GM23338 (cell line): ENCODE measurements around the gene ZNF350. TPM values are rescaled to one million over a fixed set of nuclear protein-coding genes. Genes with fewer than 3 reads are reported as not detected.
A peak's percentile ranks its signal among the peaks of the same experiment; 100 is the strongest.

ENCODE experiments used
- ATAC-seq: fragments of 200-7000 bp; cut with Tn5 transposase; 3 replicates; pipeline ENCODE4 v1.9.1; 2020
- DNase-seq: peaks from one replicate; pipeline ENCODE4 v3.0.0-alpha.2; 2015; ENCODE audit warnings: low spot score
- H2AFZ ChIP-seq: fragments of 200-600 bp; sonication (generic); 2 replicates; pipeline ENCODE4 v1.8.0; 2016; ENCODE audit warnings: antibody characterized with exemption, mild to moderate bottlenecking, moderate library complexity
- H3F3A ChIP-seq: fragments of 200-600 bp; sonication (generic); replicated peaks from 2 replicates; pipeline ENCODE4 v1.8.0; 2017; ENCODE audit warnings: antibody characterized with exemption, mixed run types, low read depth
- H3K27ac ChIP-seq: fragments of 200-600 bp; sonication (generic); 2 replicates; pipeline ENCODE4 v1.6.1; 2016; ENCODE audit warnings: low read depth
- H3K27me3 ChIP-seq: fragments of 200-600 bp; sonication (generic); 2 replicates; pipeline ENCODE4 v1.8.0; 2016; ENCODE audit warnings: mild to moderate bottlenecking, mixed run types, moderate library complexity; ENCODE audit not compliant: insufficient read depth
- H3K36me3 ChIP-seq: fragments of 200-600 bp; sonication (generic); 2 replicates; pipeline ENCODE4 v1.8.0; 2016; ENCODE audit warnings: mild to moderate bottlenecking; ENCODE audit not compliant: insufficient read depth
- H3K4me1 ChIP-seq: fragments of 200-600 bp; sonication (generic); 2 replicates; pipeline ENCODE4 v1.8.0; 2016; ENCODE audit warnings: mild to moderate bottlenecking, moderate library complexity; ENCODE audit not compliant: insufficient read depth
- H3K4me2 ChIP-seq: fragments of 200-600 bp; sonication (generic); 2 replicates; pipeline ENCODE4 v1.7.1; 2017; ENCODE audit warnings: mixed run types
- H3K4me3 ChIP-seq: fragments of 200-600 bp; sonication (generic); 2 replicates; pipeline ENCODE4 v1.6.1; 2016; ENCODE audit warnings: mixed run types
- H3K79me2 ChIP-seq: fragments of 200-600 bp; sonication (generic); replicated peaks from 2 replicates; pipeline ENCODE4 v1.8.0; 2017; ENCODE audit warnings: mild to moderate bottlenecking; ENCODE audit not compliant: insufficient read depth
- H3K9me2 ChIP-seq: fragments of 200-600 bp; sonication (generic); 2 replicates; pipeline ENCODE4 v1.8.0; 2017; ENCODE audit not compliant: insufficient read depth
- H4K20me1 ChIP-seq: fragments of 200-600 bp; sonication (generic); replicated peaks from 2 replicates; pipeline ENCODE4 v1.8.0; 2017; ENCODE audit warnings: mild to moderate bottlenecking; ENCODE audit not compliant: insufficient read depth
- H3K27ac Mint-ChIP-seq: 2 replicates; pipeline ENCODE4 v1.8.0; 2020; ENCODE audit warnings: inconsistent platforms, mild to moderate bottlenecking, moderate library complexity, mixed read lengths
- H3K27me3 Mint-ChIP-seq: 3 replicates; pipeline ENCODE4 v1.8.0; 2022; ENCODE audit warnings: low read depth, mild to moderate bottlenecking, moderate library complexity, mixed read lengths, inconsistent platforms; ENCODE audit not compliant: insufficient read depth, poor library complexity
- H3K36me3 Mint-ChIP-seq: 3 replicates; pipeline ENCODE4 v1.8.0; 2021; ENCODE audit warnings: low read depth, mild to moderate bottlenecking, inconsistent platforms, moderate library complexity, mixed read lengths
- H3K4me1 Mint-ChIP-seq: 3 replicates; pipeline ENCODE4 v1.8.0; 2020; ENCODE audit warnings: mild to moderate bottlenecking, inconsistent platforms, mixed read lengths
- H3K4me3 Mint-ChIP-seq: 3 replicates; pipeline ENCODE4 v1.8.0; 2021; ENCODE audit warnings: moderate library complexity, mild to moderate bottlenecking, inconsistent platforms, mixed read lengths
- H3K9me3 Mint-ChIP-seq: 3 replicates; pipeline ENCODE4 v1.8.0; 2020; ENCODE audit warnings: moderate library complexity, mild to moderate bottlenecking, inconsistent platforms, mixed read lengths
- CTCF ChIP-seq, 2 experiments: fragments of 200-600 bp in 1 of 2; sonication (generic) in 1 of 2; conservative IDR thresholded peaks; 2 replicates each; pipeline versions ENCODE4 v1.5.1 to v1.6.1; 2016 to 2017; ENCODE audit warnings: antibody characterized with exemption in 2 of 2, low read depth in 2 of 2, mild to moderate bottlenecking in 2 of 2, moderate library complexity in 1 of 2
- EZH2phosphoT487 ChIP-seq: fragments of 200-600 bp; sonication (generic); IDR thresholded peaks from one replicate; pipeline ENCODE4 v1.8.1; 2018; ENCODE audit warnings: antibody characterized with exemption; ENCODE audit not compliant: unreplicated experiment
- POLR2AphosphoS5 ChIP-seq: IDR thresholded peaks from 2 replicates; pipeline ENCODE4 v1.6.1; 2016; ENCODE audit warnings: antibody characterized with exemption, low read depth
- ZNF114 ChIP-seq: fragments of 250-450 bp; sonication (Bioruptor Pico); IDR thresholded peaks from 2 replicates; pipeline ENCODE4 v1.5.0; 2020; ENCODE audit warnings: mild to moderate bottlenecking, moderate library complexity
- ZNF331 ChIP-seq: fragments of 250-450 bp; sonication (Bioruptor Pico); IDR thresholded peaks from 2 replicates; pipeline ENCODE4 v1.5.0; 2020; ENCODE audit warnings: low read depth, mild to moderate bottlenecking, moderate library complexity
- ZNF462 ChIP-seq: fragments of 250-450 bp; sonication (Bioruptor Pico); IDR thresholded peaks from 2 replicates; pipeline ENCODE4 v1.5.0; 2020; ENCODE audit warnings: mild to moderate bottlenecking, moderate library complexity
- polyA plus RNA-seq: library from polyadenylated mRNA; unstranded; fragments of >200 nt; fragmentation: Nextera tagmentation; extraction: Ambion mirVana; gene quantifications from 2 replicates; pipeline ENCODE4 v1.2.1, GENCODE V29; 2016
- total RNA-seq: library from RNA; depleted of rRNA; stranded (reverse); fragments of >200 nt; shearing (Covaris generic); gene quantifications from 2 replicates; pipeline ENCODE4 v1.2.3, GENCODE V29; 2014
- TF ChIP-seq, protein P1 (sequence below): IDR thresholded peaks from one replicate; pipeline ENCODE4 v1.6.1; 2018; ENCODE audit warnings: antibody characterized with exemption; ENCODE audit not compliant: unreplicated experiment
- TF ChIP-seq, protein P2 (sequence below): IDR thresholded peaks from 2 replicates; pipeline ENCODE4 v1.6.1; 2016; ENCODE audit warnings: antibody characterized with exemption

ZNF350 gene
- total and polyA plus RNA-seq, 2 experiments from 2014 or later: 5.8 to 7.6 TPM

DNA sequence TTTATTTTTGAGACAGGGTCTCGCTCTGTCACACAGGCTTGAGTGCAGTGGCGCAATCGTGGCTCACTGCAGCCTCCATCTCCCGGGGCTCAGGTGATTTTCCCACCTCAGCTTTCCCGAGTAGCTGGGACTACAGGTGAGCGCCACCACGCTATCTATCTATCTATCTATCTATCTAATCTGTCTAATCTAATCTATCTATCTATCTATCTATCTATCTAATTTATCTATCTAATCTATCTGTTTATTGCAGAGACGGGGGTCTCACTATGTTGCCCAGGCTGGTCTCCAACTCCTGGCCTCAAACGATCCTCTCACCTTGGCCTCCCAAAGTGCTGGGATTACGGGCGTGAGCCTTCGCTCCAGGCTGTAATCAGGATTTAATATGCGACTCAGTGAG is 58.8 kb downstream of the ZNF350 start (continued):
- TF ChIP-seq CTCF (conservative IDR thresholded peaks at IDR 0.05; ENCODE audit: low read depth in 2 of 2): no peak
- TF ChIP-seq, protein P1, sequence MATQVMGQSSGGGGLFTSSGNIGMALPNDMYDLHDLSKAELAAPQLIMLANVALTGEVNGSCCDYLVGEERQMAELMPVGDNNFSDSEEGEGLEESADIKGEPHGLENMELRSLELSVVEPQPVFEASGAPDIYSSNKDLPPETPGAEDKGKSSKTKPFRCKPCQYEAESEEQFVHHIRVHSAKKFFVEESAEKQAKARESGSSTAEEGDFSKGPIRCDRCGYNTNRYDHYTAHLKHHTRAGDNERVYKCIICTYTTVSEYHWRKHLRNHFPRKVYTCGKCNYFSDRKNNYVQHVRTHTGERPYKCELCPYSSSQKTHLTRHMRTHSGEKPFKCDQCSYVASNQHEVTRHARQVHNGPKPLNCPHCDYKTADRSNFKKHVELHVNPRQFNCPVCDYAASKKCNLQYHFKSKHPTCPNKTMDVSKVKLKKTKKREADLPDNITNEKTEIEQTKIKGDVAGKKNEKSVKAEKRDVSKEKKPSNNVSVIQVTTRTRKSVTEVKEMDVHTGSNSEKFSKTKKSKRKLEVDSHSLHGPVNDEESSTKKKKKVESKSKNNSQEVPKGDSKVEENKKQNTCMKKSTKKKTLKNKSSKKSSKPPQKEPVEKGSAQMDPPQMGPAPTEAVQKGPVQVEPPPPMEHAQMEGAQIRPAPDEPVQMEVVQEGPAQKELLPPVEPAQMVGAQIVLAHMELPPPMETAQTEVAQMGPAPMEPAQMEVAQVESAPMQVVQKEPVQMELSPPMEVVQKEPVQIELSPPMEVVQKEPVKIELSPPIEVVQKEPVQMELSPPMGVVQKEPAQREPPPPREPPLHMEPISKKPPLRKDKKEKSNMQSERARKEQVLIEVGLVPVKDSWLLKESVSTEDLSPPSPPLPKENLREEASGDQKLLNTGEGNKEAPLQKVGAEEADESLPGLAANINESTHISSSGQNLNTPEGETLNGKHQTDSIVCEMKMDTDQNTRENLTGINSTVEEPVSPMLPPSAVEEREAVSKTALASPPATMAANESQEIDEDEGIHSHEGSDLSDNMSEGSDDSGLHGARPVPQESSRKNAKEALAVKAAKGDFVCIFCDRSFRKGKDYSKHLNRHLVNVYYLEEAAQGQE: no peak
- TF ChIP-seq, protein P2, sequence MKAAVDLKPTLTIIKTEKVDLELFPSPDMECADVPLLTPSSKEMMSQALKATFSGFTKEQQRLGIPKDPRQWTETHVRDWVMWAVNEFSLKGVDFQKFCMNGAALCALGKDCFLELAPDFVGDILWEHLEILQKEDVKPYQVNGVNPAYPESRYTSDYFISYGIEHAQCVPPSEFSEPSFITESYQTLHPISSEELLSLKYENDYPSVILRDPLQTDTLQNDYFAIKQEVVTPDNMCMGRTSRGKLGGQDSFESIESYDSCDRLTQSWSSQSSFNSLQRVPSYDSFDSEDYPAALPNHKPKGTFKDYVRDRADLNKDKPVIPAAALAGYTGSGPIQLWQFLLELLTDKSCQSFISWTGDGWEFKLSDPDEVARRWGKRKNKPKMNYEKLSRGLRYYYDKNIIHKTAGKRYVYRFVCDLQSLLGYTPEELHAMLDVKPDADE: no peak
- no peak for TF ChIP-seq ZNF331 (CRISPR knock-in tag)
- TF ChIP-seq EZH2phosphoT487: no peak

DNA sequence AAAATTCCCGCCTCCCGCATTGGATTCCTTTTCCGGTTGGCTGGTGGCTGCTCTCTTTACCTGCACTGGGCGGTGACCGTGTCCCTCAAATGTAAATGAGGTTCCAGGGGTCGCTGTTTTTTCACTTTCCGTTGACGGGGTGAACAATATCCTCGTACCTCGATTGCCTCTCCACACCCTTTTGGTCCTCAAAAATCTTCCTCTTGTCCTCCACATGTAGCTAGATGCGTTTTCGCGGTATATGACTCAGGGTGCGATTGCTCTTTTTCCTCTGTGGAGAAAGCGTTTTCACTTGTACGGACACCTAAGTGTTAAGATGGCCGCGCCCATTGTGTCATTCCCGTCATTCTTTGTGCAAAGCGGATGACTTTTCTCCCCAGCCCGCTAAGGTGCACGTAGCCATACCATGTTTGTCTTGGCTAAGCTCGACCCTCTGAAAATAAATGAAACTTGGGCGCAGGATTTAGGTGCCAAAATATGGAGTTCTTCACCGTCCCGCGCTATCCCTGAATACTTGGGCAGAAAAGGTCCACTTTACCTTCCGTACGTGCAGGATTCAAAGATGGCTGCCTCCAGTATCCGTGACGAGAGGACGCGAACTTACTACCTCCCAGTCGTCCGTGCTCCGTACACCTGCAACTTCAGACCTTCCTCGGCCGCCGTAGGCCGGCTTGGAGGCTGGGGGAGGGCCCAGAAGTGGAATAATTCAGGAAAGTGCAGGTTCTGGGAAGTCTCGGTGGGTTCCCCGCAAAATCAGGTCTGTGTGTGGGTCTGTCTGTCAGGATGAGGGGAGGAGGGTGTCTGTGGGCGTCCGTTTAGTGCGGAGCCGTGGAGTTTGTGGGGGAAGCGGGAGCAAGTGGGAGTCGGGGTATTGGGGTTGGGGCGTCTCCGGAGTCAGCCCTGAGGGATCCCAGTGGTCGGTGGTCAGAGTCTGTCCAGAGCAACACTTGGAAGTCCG is 59.6 kb downstream of the ZNF350 start, which contains the start of gene ZNF613:
TSS of gene ZNF613 (plus strand) at position 689 of the 958 bp plus-strand sequence. CDS start 8,749 bp downstream, outside the sequence.
- Histone ChIP-seq H2AFZ (peak within 1 kb of the TSS; percentile 95), H3K4me2 (peak within 1 kb of the TSS; percentile 77), H3K36me3 (peaks cover 34% of the 10 kb centered on the region), H3K4me1 (0 out of 2 replicates have a peak, but pooled peaks cover 10% of the 10 kb centered on the region), H3K27ac (peak within 1 kb of the TSS; percentile 95), H3K9me2 (peaks cover 6% of the 10 kb centered on the region; the same call in 1 of the 2 replicates), H3K79me2 (peaks cover 47% of the 10 kb centered on the region), H3F3A (no peaks in the 10 kb centered on the region), H3K4me3 (peak within 1 kb of the TSS; percentile 74), H3K27me3 (no peaks in the 10 kb centered on the region), H4K20me1 (no peaks in the 10 kb centered on the region; the same call in 1 of the 2 replicates)
- Mint-ChIP-seq H3K27ac (peak within 1 kb of the TSS; percentile 99), H3K9me3 (peaks cover 76% of the 10 kb centered on the region), H3K36me3 (peaks cover 89% of the 10 kb centered on the region), H3K4me1 (peaks cover 10% of the 10 kb centered on the region), H3K4me3 (peak within 1 kb of the TSS; percentile 96), H3K27me3 (peaks cover 9% of the 10 kb centered on the region)
- ATAC-seq (peak; percentile 95), DNase-seq (peak; percentile 99)
- TF ChIP-seq ZNF331 (CRISPR knock-in tag) (no peak), ZNF462 (CRISPR knock-in tag) (no peak), POLR2AphosphoS5 (peak; percentile 45), EZH2phosphoT487 (no peak), ZNF114 (CRISPR knock-in tag) (0 out of 2 replicates have a peak, but pooled peaks have one; percentile 72)
- TF ChIP-seq, protein P2: peak; percentile 75
